IMR-90 (cell line): ENCODE results near the gene LBH. TPM values are rescaled to one million over a fixed set of nuclear protein-coding genes. Genes with fewer than 3 reads are reported as not detected.

Experiments used
- ATAC-seq: fragments of 200-7000 bp; cut with Tn5 transposase; 2 replicates; pipeline ENCODE4 v1.9.1; 2020; ENCODE audit warnings: low read depth, mild to moderate bottlenecking, moderate library complexity
- BruUV-seq: library from RNA; stranded (reverse); fragments of 400-500 nt; replicated peaks from 2 replicates; lab custom pipeline; 2021; lab: Mats Ljungman, UMichigan
- CTCF ChIA-PET: fragments of 300-600 bp; formaldehyde crosslinking; extraction: SDS; loops from one replicate; lab custom pipeline; 2021; ENCODE audit warnings: antibody characterized with exemption; lab: Yijun Ruan, JAX
- POLR2A ChIA-PET: fragments of 300-600 bp; sonication (Branson Sonifier 250); formaldehyde crosslinking; loops from one replicate; lab custom pipeline; 2022; ENCODE audit warnings: antibody characterized with exemption; ENCODE audit not compliant: unreplicated experiment; lab: Charles Lee
- DNase-seq: peaks from one replicate; pipeline ENCODE4 v3.0.0; 2013
- H2AFZ ChIP-seq: replicated peaks from 2 replicates; pipeline ENCODE3; 2013; ENCODE audit warnings: low read length, mild to moderate bottlenecking; ENCODE audit not compliant: poor library complexity
- H2AK5ac ChIP-seq: 2 replicates; pipeline ENCODE4 v1.6.1; 2013; ENCODE audit warnings: low read depth, low read length, inconsistent platforms
- H2AK9ac ChIP-seq: replicated peaks from 2 replicates; pipeline ENCODE3; 2013; ENCODE audit warnings: mild to moderate bottlenecking, low read depth, low read length, moderate library complexity; ENCODE audit not compliant: poor library complexity
- H2BK120ac ChIP-seq: 2 replicates; pipeline ENCODE4 v1.6.1; 2013; ENCODE audit warnings: low read depth, low read length, inconsistent platforms
- H2BK15ac ChIP-seq: 3 replicates; pipeline ENCODE4 v1.6.1; 2013; ENCODE audit warnings: low read depth, low read length, inconsistent platforms
- H2BK20ac ChIP-seq: 2 replicates; pipeline ENCODE4 v1.6.1; 2013; ENCODE audit warnings: low read depth, mild to moderate bottlenecking, inconsistent platforms, low read length, moderate library complexity
- H2BK5ac ChIP-seq: 2 replicates; pipeline ENCODE4 v1.6.1; 2013; ENCODE audit warnings: mild to moderate bottlenecking, low read depth, low read length, inconsistent platforms; ENCODE audit not compliant: poor library complexity, severe bottlenecking
- H3K14ac ChIP-seq: replicated peaks from 2 replicates; pipeline ENCODE4 v1.6.1; 2013; ENCODE audit warnings: low read depth, low read length, inconsistent platforms
- H3K18ac ChIP-seq: 2 replicates; pipeline ENCODE4 v1.6.1; 2013; ENCODE audit warnings: low read depth, low read length, control low read depth
- H3K23ac ChIP-seq: 2 replicates; pipeline ENCODE4 v1.6.1; 2013; ENCODE audit warnings: low read depth, low read length, inconsistent platforms
- H3K27ac ChIP-seq: 2 replicates; pipeline ENCODE4 v1.5.1; 2013; ENCODE audit warnings: mild to moderate bottlenecking, control low read depth, low read length; ENCODE audit not compliant: insufficient read depth
- H3K27me3 ChIP-seq: 2 replicates; pipeline ENCODE4 v1.6.1; 2013; ENCODE audit warnings: low read length; ENCODE audit not compliant: control insufficient read depth, insufficient read depth
- H3K36me3 ChIP-seq: 2 replicates; pipeline ENCODE4 v1.6.1; 2013; ENCODE audit warnings: low read length, mixed read lengths; ENCODE audit not compliant: control insufficient read depth, insufficient read depth
- H3K4ac ChIP-seq: 2 replicates; pipeline ENCODE4 v1.6.1; 2013; ENCODE audit warnings: low read depth, low read length, inconsistent platforms
- H3K4me1 ChIP-seq: 2 replicates; pipeline ENCODE4 v1.6.1; 2013; ENCODE audit warnings: low read length, mixed read lengths; ENCODE audit not compliant: control insufficient read depth, insufficient read depth
- H3K4me2 ChIP-seq: 2 replicates; pipeline ENCODE4 v1.6.1; 2013; ENCODE audit warnings: low read depth, mild to moderate bottlenecking, control low read depth, low read length, moderate library complexity
- H3K4me3 ChIP-seq: 2 replicates; pipeline ENCODE4 v1.5.1; 2013; ENCODE audit warnings: low read depth, mild to moderate bottlenecking, control low read depth, low read length, moderate library complexity; ENCODE audit not compliant: insufficient read depth
- H3K56ac ChIP-seq: 2 replicates; pipeline ENCODE4 v1.6.1; 2013; ENCODE audit warnings: low read length, inconsistent platforms; ENCODE audit not compliant: insufficient read depth; ENCODE audit errors: extremely low read depth
- H3K79me1 ChIP-seq, 2 experiments: 2 replicates each; pipeline ENCODE4 v1.6.1; 2013; ENCODE audit warnings: low read length in 2 of 2, inconsistent platforms in 1 of 2, low read depth in 1 of 2
- H3K9ac ChIP-seq: 2 replicates; pipeline ENCODE4 v1.6.1; 2013; ENCODE audit warnings: low read depth, low read length, control low read depth
- H3K9me1 ChIP-seq: 2 replicates; pipeline ENCODE4 v1.6.1; 2013; ENCODE audit warnings: low read length, inconsistent platforms; ENCODE audit not compliant: insufficient read depth
- H3K9me3 ChIP-seq: 2 replicates; pipeline ENCODE4 v1.6.1; 2013; ENCODE audit warnings: low read length; ENCODE audit not compliant: control insufficient read depth, insufficient read depth
- H4K20me1 ChIP-seq: 2 replicates; pipeline ENCODE4 v1.6.1; 2013; ENCODE audit warnings: low read length, inconsistent platforms; ENCODE audit not compliant: insufficient read depth
- H4K5ac ChIP-seq: 2 replicates; pipeline ENCODE4 v1.6.1; 2013; ENCODE audit warnings: mild to moderate bottlenecking, low read depth, low read length, control low read depth
- H4K8ac ChIP-seq, 2 experiments: 2 replicates each; pipeline ENCODE4 v1.6.1; 2013; ENCODE audit warnings: low read depth in 2 of 2, low read length in 2 of 2, control low read depth in 1 of 2, inconsistent platforms in 1 of 2
- H4K91ac ChIP-seq: 2 replicates; pipeline ENCODE4 v1.6.1; 2013; ENCODE audit warnings: low read depth, low read length, inconsistent platforms; ENCODE audit not compliant: insufficient read depth
- FOS ChIP-seq: fragments of 150-350 bp; IDR thresholded peaks from 2 replicates; pipeline ENCODE4 v1.6.1; 2016; ENCODE audit warnings: low read depth, low read length
- MAFK ChIP-seq: IDR thresholded peaks from 2 replicates; pipeline ENCODE4 v1.6.1; 2012; ENCODE audit warnings: low read depth, low read length, improper control_type of control experiment
- POLR2A ChIP-seq: IDR thresholded peaks from 2 replicates; pipeline ENCODE4 v1.6.1; 2012; ENCODE audit warnings: mild to moderate bottlenecking, low read depth, low read length
- RCOR1 ChIP-seq: IDR thresholded peaks from 2 replicates; pipeline ENCODE4 v1.6.1; 2012; ENCODE audit warnings: mild to moderate bottlenecking, low read length, improper control_type of control experiment; ENCODE audit not compliant: insufficient replicate concordance
- WGBS, 2 experiments: methylation state at CpG; one replicate each; pipeline versions ENCODE4 v1.1.5 to v1.1.7; 2013; ENCODE audit warnings: missing lambda C conversion rate in 2 of 2; ENCODE audit not compliant: insufficient read length in 1 of 2; ENCODE audit errors: extremely low coverage in 2 of 2; 5-methylcytosine and 5-hydroxymethylcytosine counted together
- dilution Hi-C: fragments of 300-500 bp; cut with HindIII; formaldehyde crosslinking; loops from one replicate; pipeline ENCODE4 v1.14.3; 2018; ENCODE audit warnings: low sequenced_read_pairs; ENCODE audit not compliant: unreplicated experiment
- in situ Hi-C: fragments of 300-500 bp; cut with MboI; formaldehyde crosslinking; loops from 3 replicates; pipeline ENCODE4 v1.14.3; 2019; ENCODE audit warnings: low sequenced_read_pairs, inconsistent platforms, mixed read lengths
- intact Hi-C: fragments of 100-400 bp; cut with micrococcal nuclease; formaldehyde crosslinking; loops from 2 replicates; pipeline ENCODE4 v1.10.0; 2022
- polyA plus RNA-seq, 3 experiments: library from polyadenylated mRNA; depleted of rRNA; stranded (reverse); fragments of >200 nt; gene quantifications; 2 replicates each; pipeline ENCODE4 v1.2.3, GENCODE V29; 2012; ENCODE audit warnings: low replicate concordance in 1 of 3
- total RNA-seq: library from RNA; depleted of rRNA; stranded (reverse); fragments of >200 nt; gene quantifications from 2 replicates; pipeline ENCODE4 v1.2.3, GENCODE V29; 2012
- TF ChIP-seq, protein P1 (sequence below): fragments of 150-350 bp; IDR thresholded peaks from 2 replicates; pipeline ENCODE4 v1.6.1; 2016; ENCODE audit warnings: low read depth, mild to moderate bottlenecking, low read length, moderate library complexity, borderline replicate concordance
- TF ChIP-seq, protein P2 (sequence below): conservative IDR thresholded peaks from 2 replicates; pipeline ENCODE4 v1.5.1; 2012; ENCODE audit warnings: mild to moderate bottlenecking, low read depth, low read length, improper control_type of control experiment
- TF ChIP-seq, protein P3 (sequence below): fragments of 150-350 bp; IDR thresholded peaks from 2 replicates; pipeline ENCODE4 v1.6.1; 2017; ENCODE audit warnings: mild to moderate bottlenecking, antibody characterized with exemption, low read length, low read depth

Gene LBH
- total and polyA plus RNA-seq, 2 of the 4 experiments (the other 2 are of a cell fraction): 158 to 202 TPM

DNA sequence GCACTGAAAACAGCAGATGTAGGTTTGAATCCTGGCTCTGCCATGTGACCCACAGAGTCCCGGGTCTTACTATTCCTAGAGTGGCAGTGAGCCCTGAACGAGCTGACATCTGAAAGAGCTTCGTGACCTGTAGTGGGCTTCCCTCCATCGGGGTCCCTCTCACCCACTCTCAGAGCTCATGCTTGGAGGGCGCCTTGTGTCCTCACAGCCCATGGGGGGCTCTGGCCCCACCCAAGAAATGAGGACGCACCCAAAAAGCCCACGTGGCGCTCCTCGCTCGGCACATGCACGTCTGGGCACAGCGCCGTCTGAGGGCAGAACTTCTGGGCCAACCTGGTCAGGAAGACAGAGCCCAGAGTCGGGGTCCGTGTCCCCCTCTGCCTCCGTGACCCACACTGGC lies 23.7 kb downstream of the LBH start:
- H3K36me3 ChIP-seq: peaks cover 79% of the 10 kb centered on the region

More for the DNA sequence above, 23.7 kb downstream of the LBH start:
- Histone ChIP-seq H4K5ac (peak overlapping the region; percentile 49), H3K9me1 (peaks cover 43% of the 10 kb centered on the region), H3K14ac (no peak overlapping the region), H2BK5ac (peak overlapping the region; percentile 50), H2AK5ac (no peak overlapping the region), H4K91ac (no peak overlapping the region), H3K79me1 (peaks cover 44 to 90% of the 10 kb centered on the region in 2 experiments), H2BK120ac (no peak overlapping the region), H2BK20ac (no peak overlapping the region), H4K20me1 (peaks cover 94% of the 10 kb centered on the region), H2AFZ (no peak overlapping the region), H3K23ac (no peak overlapping the region), H3K56ac (no peak overlapping the region), H2AK9ac (no peak overlapping the region), H3K4me3 (no peak overlapping the region), H4K8ac (peak overlapping the region in 1 of 2 experiments; percentile 1; a peak in 1 of 4 replicates), H3K4ac (no peak overlapping the region), H2BK15ac (no peak overlapping the region), H3K4me2 (no peak overlapping the region), H3K27ac (peak overlapping the region; percentile 78), H3K27me3 (no peaks in the 10 kb centered on the region), H3K4me1 (peaks cover 44% of the 10 kb centered on the region), H3K18ac (peak overlapping the region; percentile 27; the same call in 1 of the 2 replicates), H3K9me3 (no peaks in the 10 kb centered on the region), H3K9ac (0 out of 2 replicates have a peak overlapping the region, but pooled peaks have one; percentile 56)
- dilution Hi-C loops (no loop called here), intact Hi-C loops (no loop called here), in situ Hi-C loops (no loop called here)
- TF ChIP-seq, protein P1, sequence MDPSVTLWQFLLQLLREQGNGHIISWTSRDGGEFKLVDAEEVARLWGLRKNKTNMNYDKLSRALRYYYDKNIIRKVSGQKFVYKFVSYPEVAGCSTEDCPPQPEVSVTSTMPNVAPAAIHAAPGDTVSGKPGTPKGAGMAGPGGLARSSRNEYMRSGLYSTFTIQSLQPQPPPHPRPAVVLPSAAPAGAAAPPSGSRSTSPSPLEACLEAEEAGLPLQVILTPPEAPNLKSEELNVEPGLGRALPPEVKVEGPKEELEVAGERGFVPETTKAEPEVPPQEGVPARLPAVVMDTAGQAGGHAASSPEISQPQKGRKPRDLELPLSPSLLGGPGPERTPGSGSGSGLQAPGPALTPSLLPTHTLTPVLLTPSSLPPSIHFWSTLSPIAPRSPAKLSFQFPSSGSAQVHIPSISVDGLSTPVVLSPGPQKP: no peak
- TF ChIP-seq FOS (no peak), MAFK (no peak), POLR2A (no peak), RCOR1 (no peak)
- TF ChIP-seq, protein P2, sequence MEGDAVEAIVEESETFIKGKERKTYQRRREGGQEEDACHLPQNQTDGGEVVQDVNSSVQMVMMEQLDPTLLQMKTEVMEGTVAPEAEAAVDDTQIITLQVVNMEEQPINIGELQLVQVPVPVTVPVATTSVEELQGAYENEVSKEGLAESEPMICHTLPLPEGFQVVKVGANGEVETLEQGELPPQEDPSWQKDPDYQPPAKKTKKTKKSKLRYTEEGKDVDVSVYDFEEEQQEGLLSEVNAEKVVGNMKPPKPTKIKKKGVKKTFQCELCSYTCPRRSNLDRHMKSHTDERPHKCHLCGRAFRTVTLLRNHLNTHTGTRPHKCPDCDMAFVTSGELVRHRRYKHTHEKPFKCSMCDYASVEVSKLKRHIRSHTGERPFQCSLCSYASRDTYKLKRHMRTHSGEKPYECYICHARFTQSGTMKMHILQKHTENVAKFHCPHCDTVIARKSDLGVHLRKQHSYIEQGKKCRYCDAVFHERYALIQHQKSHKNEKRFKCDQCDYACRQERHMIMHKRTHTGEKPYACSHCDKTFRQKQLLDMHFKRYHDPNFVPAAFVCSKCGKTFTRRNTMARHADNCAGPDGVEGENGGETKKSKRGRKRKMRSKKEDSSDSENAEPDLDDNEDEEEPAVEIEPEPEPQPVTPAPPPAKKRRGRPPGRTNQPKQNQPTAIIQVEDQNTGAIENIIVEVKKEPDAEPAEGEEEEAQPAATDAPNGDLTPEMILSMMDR: no peak
- TF ChIP-seq, protein P3, sequence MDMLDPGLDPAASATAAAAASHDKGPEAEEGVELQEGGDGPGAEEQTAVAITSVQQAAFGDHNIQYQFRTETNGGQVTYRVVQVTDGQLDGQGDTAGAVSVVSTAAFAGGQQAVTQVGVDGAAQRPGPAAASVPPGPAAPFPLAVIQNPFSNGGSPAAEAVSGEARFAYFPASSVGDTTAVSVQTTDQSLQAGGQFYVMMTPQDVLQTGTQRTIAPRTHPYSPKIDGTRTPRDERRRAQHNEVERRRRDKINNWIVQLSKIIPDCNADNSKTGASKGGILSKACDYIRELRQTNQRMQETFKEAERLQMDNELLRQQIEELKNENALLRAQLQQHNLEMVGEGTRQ: no peak
- CTCF ChIA-PET: interaction anchor here (1.4 kb wide), 1 partner anchor 15 kb away, joined by 4 read pairs; no protein-coding TSS in a partner anchor
- POLR2A ChIA-PET: no interaction called here
- BruUV-seq: no TSS peak
- ATAC-seq (no peak), DNase-seq (no peak)
- WGBS, 2 experiments: 98% methylated on average over 10 of the region's 16 CpGs; no CpG with 5 or more reads in 1 of the 2 experiments
